H1 (cell line): ENCODE data around the gene RANBP9. TPM values are rescaled to one million over a fixed set of nuclear protein-coding genes. Genes with fewer than 3 reads are reported as not detected.

Experiments used
- JUND ChIP-seq: IDR thresholded peaks from 2 replicates; pipeline ENCODE4 v1.6.1; 2011; ENCODE audit warnings: mild to moderate bottlenecking, improper control_type of control experiment, low read length
- SP2 ChIP-seq: IDR thresholded peaks from 2 replicates; pipeline ENCODE4 v1.6.1; 2012; ENCODE audit warnings: mild to moderate bottlenecking, low read length, inconsistent platforms
- TCF12 ChIP-seq: IDR thresholded peaks from 2 replicates; pipeline ENCODE4 v1.6.1; 2011; ENCODE audit warnings: low read depth, mild to moderate bottlenecking, low read length
- polyA plus RNA-seq, 7 experiments: library from polyadenylated mRNA; depleted of rRNA in 3 of 7; stranded (reverse) in 5 of 7; unstranded in 2 of 7; fragments of >200 nt in 5 of 7; fragments of 200-250 nt in 2 of 7; gene quantifications; 1 replicate in 5 of 7; 2 replicates in 1 of 7; 4 replicates in 1 of 7; pipeline versions ENCODE4 v1.2.1 to v1.2.3, GENCODE V29; 2011 to 2013; ENCODE audit warnings: missing spikeins in 2 of 7, mixed read lengths in 2 of 7
- total RNA-seq: library from RNA; stranded (reverse); fragmentation: NEBNext Ultra II Directional; extraction: Animal tissue kit (Norgen Biotek cat#: 25700); gene quantifications from 2 replicates; pipeline ENCODE4 v1.2.1, GENCODE V29; 2021
- TF ChIP-seq, protein P1 (sequence below): fragments of 300-600 bp; sonication (generic); IDR thresholded peaks from 2 replicates; pipeline ENCODE4 v1.7.1; 2012; ENCODE audit warnings: low read length, moderate library complexity, mild to moderate bottlenecking, inconsistent platforms; ENCODE audit not compliant: insufficient replicate concordance

Gene RANBP9
- total and polyA plus RNA-seq, 2 of the 8 experiments (the other 6 are each of a cell fraction or from before 2014, with no cell fraction given) = 13.0 to 36.7 TPM

DNA sequence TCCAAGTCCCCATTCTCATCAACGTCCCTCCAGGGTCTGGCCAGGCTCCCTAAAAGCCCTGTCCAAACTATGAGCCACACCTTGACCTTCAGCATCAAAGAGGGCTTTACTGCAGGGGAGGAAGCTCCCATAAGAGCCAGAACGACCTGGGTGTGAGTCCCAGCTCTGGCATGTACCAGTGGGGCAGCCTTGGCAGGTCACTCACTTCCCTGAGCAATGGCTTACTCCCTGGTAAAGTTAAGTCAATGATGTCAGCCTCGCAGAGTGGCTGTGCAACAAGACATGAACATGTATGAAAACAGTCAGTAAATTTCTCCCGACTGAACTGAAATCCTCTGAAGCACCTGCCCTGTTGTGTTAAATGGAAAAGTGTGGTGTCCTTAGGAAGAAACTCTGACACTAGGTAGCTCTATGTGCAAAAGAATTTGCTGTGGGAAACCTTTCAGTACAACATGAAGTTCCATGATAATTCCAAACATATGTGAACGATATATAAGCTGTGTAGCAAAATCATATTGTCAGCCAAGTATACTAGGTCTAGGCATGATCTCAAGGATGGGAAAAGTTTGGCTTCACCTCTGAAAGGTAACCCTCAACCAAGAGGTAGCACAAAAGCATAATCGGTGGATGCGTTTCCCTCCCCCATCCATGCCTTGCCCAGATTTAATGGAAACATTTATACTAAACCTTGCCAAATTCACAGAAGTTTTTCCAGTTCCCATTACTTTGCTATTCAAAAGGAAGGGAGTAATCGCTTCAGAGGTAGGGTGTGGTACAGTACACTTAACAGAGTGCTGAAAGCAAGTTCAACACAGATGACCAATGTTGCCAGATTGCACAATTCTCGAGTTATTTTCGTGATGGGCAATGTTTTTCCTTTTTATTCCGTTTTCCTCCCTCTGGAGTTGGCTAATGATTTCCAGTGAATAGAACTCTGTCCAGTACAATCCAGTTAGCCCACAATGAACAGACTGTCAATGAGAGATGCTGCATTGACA is 49.0 kb upstream of the RANBP9 start (continued):
- TF ChIP-seq, protein P1, sequence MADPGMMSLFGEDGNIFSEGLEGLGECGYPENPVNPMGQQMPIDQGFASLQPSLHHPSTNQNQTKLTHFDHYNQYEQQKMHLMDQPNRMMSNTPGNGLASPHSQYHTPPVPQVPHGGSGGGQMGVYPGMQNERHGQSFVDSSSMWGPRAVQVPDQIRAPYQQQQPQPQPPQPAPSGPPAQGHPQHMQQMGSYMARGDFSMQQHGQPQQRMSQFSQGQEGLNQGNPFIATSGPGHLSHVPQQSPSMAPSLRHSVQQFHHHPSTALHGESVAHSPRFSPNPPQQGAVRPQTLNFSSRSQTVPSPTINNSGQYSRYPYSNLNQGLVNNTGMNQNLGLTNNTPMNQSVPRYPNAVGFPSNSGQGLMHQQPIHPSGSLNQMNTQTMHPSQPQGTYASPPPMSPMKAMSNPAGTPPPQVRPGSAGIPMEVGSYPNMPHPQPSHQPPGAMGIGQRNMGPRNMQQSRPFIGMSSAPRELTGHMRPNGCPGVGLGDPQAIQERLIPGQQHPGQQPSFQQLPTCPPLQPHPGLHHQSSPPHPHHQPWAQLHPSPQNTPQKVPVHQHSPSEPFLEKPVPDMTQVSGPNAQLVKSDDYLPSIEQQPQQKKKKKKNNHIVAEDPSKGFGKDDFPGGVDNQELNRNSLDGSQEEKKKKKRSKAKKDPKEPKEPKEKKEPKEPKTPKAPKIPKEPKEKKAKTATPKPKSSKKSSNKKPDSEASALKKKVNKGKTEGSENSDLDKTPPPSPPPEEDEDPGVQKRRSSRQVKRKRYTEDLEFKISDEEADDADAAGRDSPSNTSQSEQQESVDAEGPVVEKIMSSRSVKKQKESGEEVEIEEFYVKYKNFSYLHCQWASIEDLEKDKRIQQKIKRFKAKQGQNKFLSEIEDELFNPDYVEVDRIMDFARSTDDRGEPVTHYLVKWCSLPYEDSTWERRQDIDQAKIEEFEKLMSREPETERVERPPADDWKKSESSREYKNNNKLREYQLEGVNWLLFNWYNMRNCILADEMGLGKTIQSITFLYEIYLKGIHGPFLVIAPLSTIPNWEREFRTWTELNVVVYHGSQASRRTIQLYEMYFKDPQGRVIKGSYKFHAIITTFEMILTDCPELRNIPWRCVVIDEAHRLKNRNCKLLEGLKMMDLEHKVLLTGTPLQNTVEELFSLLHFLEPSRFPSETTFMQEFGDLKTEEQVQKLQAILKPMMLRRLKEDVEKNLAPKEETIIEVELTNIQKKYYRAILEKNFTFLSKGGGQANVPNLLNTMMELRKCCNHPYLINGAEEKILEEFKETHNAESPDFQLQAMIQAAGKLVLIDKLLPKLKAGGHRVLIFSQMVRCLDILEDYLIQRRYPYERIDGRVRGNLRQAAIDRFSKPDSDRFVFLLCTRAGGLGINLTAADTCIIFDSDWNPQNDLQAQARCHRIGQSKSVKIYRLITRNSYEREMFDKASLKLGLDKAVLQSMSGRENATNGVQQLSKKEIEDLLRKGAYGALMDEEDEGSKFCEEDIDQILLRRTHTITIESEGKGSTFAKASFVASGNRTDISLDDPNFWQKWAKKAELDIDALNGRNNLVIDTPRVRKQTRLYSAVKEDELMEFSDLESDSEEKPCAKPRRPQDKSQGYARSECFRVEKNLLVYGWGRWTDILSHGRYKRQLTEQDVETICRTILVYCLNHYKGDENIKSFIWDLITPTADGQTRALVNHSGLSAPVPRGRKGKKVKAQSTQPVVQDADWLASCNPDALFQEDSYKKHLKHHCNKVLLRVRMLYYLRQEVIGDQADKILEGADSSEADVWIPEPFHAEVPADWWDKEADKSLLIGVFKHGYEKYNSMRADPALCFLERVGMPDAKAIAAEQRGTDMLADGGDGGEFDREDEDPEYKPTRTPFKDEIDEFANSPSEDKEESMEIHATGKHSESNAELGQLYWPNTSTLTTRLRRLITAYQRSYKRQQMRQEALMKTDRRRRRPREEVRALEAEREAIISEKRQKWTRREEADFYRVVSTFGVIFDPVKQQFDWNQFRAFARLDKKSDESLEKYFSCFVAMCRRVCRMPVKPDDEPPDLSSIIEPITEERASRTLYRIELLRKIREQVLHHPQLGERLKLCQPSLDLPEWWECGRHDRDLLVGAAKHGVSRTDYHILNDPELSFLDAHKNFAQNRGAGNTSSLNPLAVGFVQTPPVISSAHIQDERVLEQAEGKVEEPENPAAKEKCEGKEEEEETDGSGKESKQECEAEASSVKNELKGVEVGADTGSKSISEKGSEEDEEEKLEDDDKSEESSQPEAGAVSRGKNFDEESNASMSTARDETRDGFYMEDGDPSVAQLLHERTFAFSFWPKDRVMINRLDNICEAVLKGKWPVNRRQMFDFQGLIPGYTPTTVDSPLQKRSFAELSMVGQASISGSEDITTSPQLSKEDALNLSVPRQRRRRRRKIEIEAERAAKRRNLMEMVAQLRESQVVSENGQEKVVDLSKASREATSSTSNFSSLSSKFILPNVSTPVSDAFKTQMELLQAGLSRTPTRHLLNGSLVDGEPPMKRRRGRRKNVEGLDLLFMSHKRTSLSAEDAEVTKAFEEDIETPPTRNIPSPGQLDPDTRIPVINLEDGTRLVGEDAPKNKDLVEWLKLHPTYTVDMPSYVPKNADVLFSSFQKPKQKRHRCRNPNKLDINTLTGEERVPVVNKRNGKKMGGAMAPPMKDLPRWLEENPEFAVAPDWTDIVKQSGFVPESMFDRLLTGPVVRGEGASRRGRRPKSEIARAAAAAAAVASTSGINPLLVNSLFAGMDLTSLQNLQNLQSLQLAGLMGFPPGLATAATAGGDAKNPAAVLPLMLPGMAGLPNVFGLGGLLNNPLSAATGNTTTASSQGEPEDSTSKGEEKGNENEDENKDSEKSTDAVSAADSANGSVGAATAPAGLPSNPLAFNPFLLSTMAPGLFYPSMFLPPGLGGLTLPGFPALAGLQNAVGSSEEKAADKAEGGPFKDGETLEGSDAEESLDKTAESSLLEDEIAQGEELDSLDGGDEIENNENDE = no peak
- no peak for TF ChIP-seq JUND
- no peak for TF ChIP-seq SP2
- TF ChIP-seq TCF12 = no peak
